Upper lobe of right lung (tissue), 1 donor: ENCODE measurements around the gene SPATA20. TPM values are rescaled to one million over a fixed set of nuclear protein-coding genes. Genes with fewer than 3 reads are reported as not detected.
A peak's percentile ranks its signal among the peaks of the same experiment; 100 is the strongest.

Experiments used
- ATAC-seq: fragments of 200-7000 bp; cut with Tn5 transposase; one replicate; pipeline ENCODE4 v1.9.1; 2020; ENCODE audit warnings: mild to moderate bottlenecking, moderate library complexity
- DNase-seq: peaks from one replicate; pipeline ENCODE4 v3.0.0-alpha.2; 2020
- H3K27ac ChIP-seq: fragments of 200-600 bp; one replicate; pipeline ENCODE4 v1.8.0; 2022
- H3K27me3 ChIP-seq: fragments of 200-600 bp; one replicate; pipeline ENCODE4 v1.8.0; 2022; ENCODE audit warnings: mild to moderate bottlenecking
- H3K36me3 ChIP-seq: fragments of 200-600 bp; one replicate; pipeline ENCODE4 v1.8.0; 2022
- H3K4me1 ChIP-seq: fragments of 200-600 bp; one replicate; pipeline ENCODE4 v1.8.0; 2022
- H3K4me3 ChIP-seq: fragments of 200-600 bp; one replicate; pipeline ENCODE4 v1.8.0; 2022; ENCODE audit warnings: mild to moderate bottlenecking
- H3K9me3 ChIP-seq: fragments of 200-600 bp; one replicate; pipeline ENCODE4 v1.8.0; 2022
- CTCF ChIP-seq: fragments of 200-600 bp; IDR thresholded peaks from one replicate; pipeline ENCODE4 v1.8.0; 2022; ENCODE audit warnings: antibody characterized with exemption
- intact Hi-C: fragments of 100-400 bp; cut with DNase I; formaldehyde crosslinking; loops from one replicate; pipeline ENCODE4 v1.11.0; 2022
- total RNA-seq: library from RNA; stranded (reverse); fragmentation: NEBNext Ultra II Directional; extraction: Animal tissue kit (Norgen Biotek cat#: 25700); gene quantifications from one replicate; pipeline ENCODE4 v1.2.1, GENCODE V29; 2021
- donor health status: DM: no; HTN: yes; CAD: no; lungs with severe emphysema.

SPATA20 gene
- total RNA-seq, 1 donor from 2014 or later = 31.6 TPM

GRCh38 chr17:50542795-50543774 is 3.9 kb upstream of the SPATA20 start:
- Histone ChIP-seq H3K4me3 (peak overlapping the region; percentile 63), H3K36me3 (no peaks in the 10 kb centered on the region), H3K27ac (peak overlapping the region; percentile 30), H3K27me3 (no peaks in the 10 kb centered on the region), H3K9me3 (no peaks in the 10 kb centered on the region), H3K4me1 (peaks cover 21% of the 10 kb centered on the region)
- peak; percentile 85 for DNase-seq
- TF ChIP-seq CTCF = no peak
- peak; percentile 39 for ATAC-seq
- intact Hi-C loops = loop anchor here (10.0 kb wide), 2 partner anchors 142 to 302 kb away; no protein-coding TSS in a partner anchor

- Histone ChIP-seq H3K4me3 (no peak overlapping the region), H3K36me3 (no peaks in the 10 kb centered on the region), H3K9me3 (no peaks in the 10 kb centered on the region), H3K27me3 (no peaks in the 10 kb centered on the region), H3K27ac (no peak overlapping the region), H3K4me1 (peaks cover 21% of the 10 kb centered on the region)
- no peak for ATAC-seq
- no peak for DNase-seq
- intact Hi-C loops = loop anchor here (10.0 kb wide), 2 partner anchors 140 to 300 kb away; no protein-coding TSS in a partner anchor
- no peak for TF ChIP-seq CTCF
Measured at GRCh38 chr17:50544516-50544915, 2.5 kb upstream of the SPATA20 start.

- H3K36me3 ChIP-seq = no peaks in the 10 kb centered on the region
- ATAC-seq = no peak
- intact Hi-C loops = loop anchor here (10.0 kb wide), 2 partner anchors 139 to 299 kb away; no protein-coding TSS in a partner anchor
- no peaks in the 10 kb centered on the region for H3K27me3 ChIP-seq
- no peaks in the 10 kb centered on the region for H3K9me3 ChIP-seq
- H3K27ac ChIP-seq = no peak overlapping the region
- H3K4me3 ChIP-seq = no peak overlapping the region
- H3K4me1 ChIP-seq = peaks cover 21% of the 10 kb centered on the region
- DNase-seq = no peak
- no peak for TF ChIP-seq CTCF
Measured at GRCh38 chr17:50545311-50545710, 1.7 kb upstream of the SPATA20 start.

GRCh38 chr17:50546701-50547034 is 306 bp upstream of the SPATA20 start:
- Histone ChIP-seq H3K36me3 (no peaks in the 10 kb centered on the region), H3K4me1 (peaks cover 14% of the 10 kb centered on the region), H3K4me3 (peak overlapping the region; percentile 63), H3K27me3 (no peaks in the 10 kb centered on the region), H3K27ac (peak overlapping the region; percentile 78), H3K9me3 (no peaks in the 10 kb centered on the region)
- intact Hi-C loops = loop anchor here (10.0 kb wide), 2 partner anchors 138 to 298 kb away; no protein-coding TSS in a partner anchor
- DNase-seq (no peak), ATAC-seq (no peak)
- TF ChIP-seq CTCF = no peak

GRCh38 chr17:50547736-50548083 is 736 bp downstream of the SPATA20 start:
- intact Hi-C loops = loop anchor here (10.0 kb wide), 2 partner anchors 137 to 297 kb away; no protein-coding TSS in a partner anchor
- TF ChIP-seq CTCF = no peak
- no peak for DNase-seq
- peak overlapping the region; percentile 63 for H3K4me3 ChIP-seq
- no peaks in the 10 kb centered on the region for H3K36me3 ChIP-seq
- no peak for ATAC-seq
- H3K27me3 ChIP-seq = no peaks in the 10 kb centered on the region
- peak overlapping the region; percentile 78 for H3K27ac ChIP-seq
- H3K4me1 ChIP-seq = peaks cover 7% of the 10 kb centered on the region
- no peaks in the 10 kb centered on the region for H3K9me3 ChIP-seq
